Body of pancreas (tissue), 4 donors: ENCODE measurements around the gene CDC42EP4.

Source experiments
- POLR2A ChIP-seq, 3 donors: fragments of 450-650 bp; IDR thresholded peaks; one replicate each; pipeline ENCODE4 v1.6.1; 2016; ENCODE audit warnings: antibody characterized with exemption in 3 of 3, mild to moderate bottlenecking in 2 of 3
- TF ChIP-seq, protein P1 (sequence below), 7 experiments: fragments of 450-650 bp in 4 of 7; fragments of 200-600 bp in 3 of 7; sonication (generic) in 3 of 7; IDR thresholded peaks; one replicate each; pipeline ENCODE4 v1.5.1; 2016 to 2019; ENCODE audit warnings: antibody characterized with exemption in 7 of 7

DNA sequence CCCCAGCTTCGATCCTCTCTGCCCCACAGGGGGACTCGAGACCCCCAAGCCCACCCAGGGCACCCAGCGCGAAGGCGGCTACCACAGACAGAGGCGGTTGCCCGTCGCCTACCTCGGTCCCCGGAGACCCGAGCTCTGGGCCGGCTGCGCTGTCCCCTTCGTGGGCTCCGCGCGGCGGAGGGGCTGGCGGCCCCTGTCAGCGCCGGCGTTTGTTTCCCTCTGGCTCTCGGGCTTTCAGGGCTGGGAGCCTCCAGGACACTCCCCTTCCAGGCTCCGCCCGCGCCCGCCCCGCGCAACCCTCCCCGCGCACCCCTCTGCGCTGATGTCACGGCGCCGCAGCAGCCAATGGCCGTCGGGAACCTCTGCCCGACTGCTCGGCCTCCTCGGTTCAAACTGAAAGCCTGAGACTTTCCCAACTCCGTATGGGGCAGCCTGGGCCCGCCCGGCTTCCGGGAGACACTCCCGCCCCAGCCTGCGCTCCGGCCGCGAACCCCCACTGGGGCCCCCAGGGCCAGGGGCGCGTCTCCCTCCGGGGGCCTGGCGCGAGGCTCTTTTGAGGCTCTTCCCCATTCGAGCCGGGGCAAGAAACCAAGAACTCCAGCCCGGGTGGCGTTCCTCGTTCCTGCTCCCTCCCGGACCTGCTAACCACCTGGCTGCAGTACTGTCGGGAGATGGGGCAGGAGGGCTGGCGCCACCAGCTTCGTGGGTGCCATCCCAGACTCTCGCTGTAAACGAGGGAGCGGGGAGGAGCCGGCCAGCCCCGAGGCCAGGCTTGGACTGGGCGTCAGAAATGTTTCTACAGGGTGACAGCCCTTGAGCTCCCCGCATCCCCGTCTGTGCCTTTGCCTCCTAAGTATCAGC lies at the start of gene CDC42EP4:
- TF ChIP-seq, protein P1, sequence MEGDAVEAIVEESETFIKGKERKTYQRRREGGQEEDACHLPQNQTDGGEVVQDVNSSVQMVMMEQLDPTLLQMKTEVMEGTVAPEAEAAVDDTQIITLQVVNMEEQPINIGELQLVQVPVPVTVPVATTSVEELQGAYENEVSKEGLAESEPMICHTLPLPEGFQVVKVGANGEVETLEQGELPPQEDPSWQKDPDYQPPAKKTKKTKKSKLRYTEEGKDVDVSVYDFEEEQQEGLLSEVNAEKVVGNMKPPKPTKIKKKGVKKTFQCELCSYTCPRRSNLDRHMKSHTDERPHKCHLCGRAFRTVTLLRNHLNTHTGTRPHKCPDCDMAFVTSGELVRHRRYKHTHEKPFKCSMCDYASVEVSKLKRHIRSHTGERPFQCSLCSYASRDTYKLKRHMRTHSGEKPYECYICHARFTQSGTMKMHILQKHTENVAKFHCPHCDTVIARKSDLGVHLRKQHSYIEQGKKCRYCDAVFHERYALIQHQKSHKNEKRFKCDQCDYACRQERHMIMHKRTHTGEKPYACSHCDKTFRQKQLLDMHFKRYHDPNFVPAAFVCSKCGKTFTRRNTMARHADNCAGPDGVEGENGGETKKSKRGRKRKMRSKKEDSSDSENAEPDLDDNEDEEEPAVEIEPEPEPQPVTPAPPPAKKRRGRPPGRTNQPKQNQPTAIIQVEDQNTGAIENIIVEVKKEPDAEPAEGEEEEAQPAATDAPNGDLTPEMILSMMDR (IDR thresholded peaks at IDR 0.05) = peak in 1 of 7 experiments; percentile 9
- peak; percentile 99 for TF ChIP-seq POLR2A (IDR thresholded peaks at IDR 0.05)
